Keratinocyte (primary cell): ENCODE results near the gene ACP1. TPM values are rescaled to one million over a fixed set of nuclear protein-coding genes. Genes with fewer than 3 reads are reported as not detected.

Experiments used
- DNase-seq: peaks from one replicate; pipeline ENCODE4 v3.0.0-alpha.2; 2011; ENCODE audit warnings: low read depth, missing footprints, low spot score
- FAIRE-seq: peaks from 2 replicates; lab custom pipeline; 2011; peaks lifted over from hg19 to GRCh38; lab: Jason Lieb, UNC
- H2AFZ ChIP-seq: 2 replicates; pipeline ENCODE4 v1.6.0; 2012; ENCODE audit warnings: low read length, control low read depth, inconsistent platforms; ENCODE audit not compliant: control insufficient read depth
- H3K27ac ChIP-seq: 2 replicates; pipeline ENCODE4 v1.5.1; 2011; ENCODE audit warnings: low read length; ENCODE audit not compliant: control insufficient read depth, insufficient read depth
- H3K27me3 ChIP-seq: 3 replicates; pipeline ENCODE4 v1.6.0; 2011; ENCODE audit warnings: low read length; ENCODE audit not compliant: control insufficient read depth, insufficient read depth; ENCODE audit errors: extremely low read depth
- H3K36me3 ChIP-seq, 2 experiments: 2 replicates in 1 of 2; 3 replicates in 1 of 2; pipeline ENCODE4 v1.5.1; 2011; ENCODE audit warnings: low read length in 2 of 2, mild to moderate bottlenecking in 1 of 2; ENCODE audit not compliant: control insufficient read depth in 2 of 2, insufficient read depth in 2 of 2; ENCODE audit errors: extremely low read depth in 1 of 2
- H3K4me1 ChIP-seq: 3 replicates; pipeline ENCODE4 v1.5.1; 2011; ENCODE audit warnings: low read length; ENCODE audit not compliant: control insufficient read depth, insufficient read depth; ENCODE audit errors: extremely low read depth
- H3K4me2 ChIP-seq: 3 replicates; pipeline ENCODE4 v1.6.0; 2011; ENCODE audit warnings: low read depth, low read length; ENCODE audit not compliant: control insufficient read depth, insufficient read depth; ENCODE audit errors: extremely low read depth
- H3K4me3 ChIP-seq, 3 experiments: fragments of 200-600 bp in 1 of 3; sonication (generic) in 1 of 3; 2 replicates in 2 of 3; 3 replicates in 1 of 3; pipeline ENCODE4 v1.5.1; 2011 to 2016; ENCODE audit warnings: low read length in 3 of 3, mild to moderate bottlenecking in 3 of 3, control low read depth in 2 of 3, inconsistent platforms in 1 of 3, low read depth in 1 of 3, mixed read lengths in 1 of 3, mixed run types in 1 of 3, moderate library complexity in 1 of 3; ENCODE audit not compliant: control insufficient read depth in 2 of 3, insufficient read depth in 2 of 3; ENCODE audit errors: extremely low read depth in 1 of 3
- H3K79me2 ChIP-seq: 2 replicates; pipeline ENCODE4 v1.6.0; 2012; ENCODE audit warnings: low read length; ENCODE audit not compliant: control insufficient read depth, insufficient read depth
- H3K9ac ChIP-seq: 3 replicates; pipeline ENCODE4 v1.6.0; 2011; ENCODE audit warnings: low read length; ENCODE audit not compliant: control insufficient read depth, insufficient read depth; ENCODE audit errors: extremely low read depth
- H3K9me1 ChIP-seq: 3 replicates; pipeline ENCODE4 v1.6.0; 2011; ENCODE audit warnings: low read length; ENCODE audit not compliant: control insufficient read depth, insufficient read depth; ENCODE audit errors: extremely low read depth
- H3K9me3 ChIP-seq: 2 replicates; pipeline ENCODE4 v1.5.1; 2012; ENCODE audit warnings: low read depth, low read length; ENCODE audit not compliant: control insufficient read depth
- H4K20me1 ChIP-seq: 3 replicates; pipeline ENCODE4 v1.6.0; 2011; ENCODE audit warnings: low read length; ENCODE audit not compliant: control insufficient read depth, insufficient read depth; ENCODE audit errors: extremely low read depth
- EZH2 ChIP-seq: IDR thresholded peaks from one replicate; pipeline ENCODE4 v1.6.1; 2012; ENCODE audit warnings: inconsistent platforms, mild to moderate bottlenecking, low read length, moderate library complexity
- dilution Hi-C: fragments of 300-500 bp; cut with MboI; formaldehyde crosslinking; loops from one replicate; pipeline ENCODE4 v1.7.0; 2020; ENCODE audit warnings: low sequenced_read_pairs; ENCODE audit not compliant: extremely low pct_ligation_motif_present
- polyA minus RNA-seq, 3 experiments: library from RNA; depleted of rRNA, polyadenylated mRNA; stranded (reverse); fragments of >200 nt; gene quantifications; 1 replicate in 1 of 3; 2 replicates in 1 of 3; 3 replicates in 1 of 3; pipeline ENCODE4 v1.2.3, GENCODE V29; 2011
- polyA plus RNA-seq, 5 experiments: library from polyadenylated mRNA; depleted of rRNA in 3 of 5; stranded (reverse) in 3 of 5; stranded (forward) in 1 of 5; unstranded in 1 of 5; fragments of >200 nt; gene quantifications; 1 replicate in 1 of 5; 2 replicates in 3 of 5; 3 replicates in 1 of 5; pipeline versions ENCODE4 v1.2.1 to v1.2.3, GENCODE V29; 2011 to 2012; ENCODE audit warnings: missing spikeins in 2 of 5, low read depth in 1 of 5, low replicate concordance in 1 of 5
- TF ChIP-seq, protein P1 (sequence below), 3 experiments: IDR thresholded peaks in 1 of 3; conservative IDR thresholded peaks in 1 of 3; optimal IDR thresholded peaks in 1 of 3; 2 replicates in 2 of 3; 3 replicates in 1 of 3; pipeline versions ENCODE3 to v1.5.1; 2011; ENCODE audit warnings: low read length in 3 of 3, mild to moderate bottlenecking in 3 of 3, moderate library complexity in 2 of 3, control low read depth in 1 of 3, inconsistent platforms in 1 of 3; ENCODE audit not compliant: insufficient read depth in 2 of 3; ENCODE audit errors: extremely low read depth in 1 of 3

ACP1 gene
- polyA plus RNA-seq, result 100.0 to 123 TPM (median 104 TPM) in 3 replicates
- 205 TPM for polyA plus RNA-seq (2011; ENCODE audit: low read depth)
- polyA plus RNA-seq (2011; cell fraction: cytosol; rRNA removed), result 102 and 123 TPM in 2 replicates
- 60.6 and 75.4 TPM in 2 replicates for polyA plus RNA-seq (2011; cell fraction: nucleus; rRNA removed)
- 81.9 and 95.8 TPM in 2 replicates for polyA plus RNA-seq (2012; ENCODE audit: low replicate concordance)
- polyA minus RNA-seq, result 43.2 to 60.9 TPM (median 48.4 TPM) in 3 replicates
- 52.4 TPM for polyA minus RNA-seq (2011; cell fraction: cytosol; rRNA and poly(A)+ RNA removed)
- polyA minus RNA-seq (2011; cell fraction: nucleus; rRNA and poly(A)+ RNA removed), result 16.4 and 23.8 TPM in 2 replicates

DNA sequence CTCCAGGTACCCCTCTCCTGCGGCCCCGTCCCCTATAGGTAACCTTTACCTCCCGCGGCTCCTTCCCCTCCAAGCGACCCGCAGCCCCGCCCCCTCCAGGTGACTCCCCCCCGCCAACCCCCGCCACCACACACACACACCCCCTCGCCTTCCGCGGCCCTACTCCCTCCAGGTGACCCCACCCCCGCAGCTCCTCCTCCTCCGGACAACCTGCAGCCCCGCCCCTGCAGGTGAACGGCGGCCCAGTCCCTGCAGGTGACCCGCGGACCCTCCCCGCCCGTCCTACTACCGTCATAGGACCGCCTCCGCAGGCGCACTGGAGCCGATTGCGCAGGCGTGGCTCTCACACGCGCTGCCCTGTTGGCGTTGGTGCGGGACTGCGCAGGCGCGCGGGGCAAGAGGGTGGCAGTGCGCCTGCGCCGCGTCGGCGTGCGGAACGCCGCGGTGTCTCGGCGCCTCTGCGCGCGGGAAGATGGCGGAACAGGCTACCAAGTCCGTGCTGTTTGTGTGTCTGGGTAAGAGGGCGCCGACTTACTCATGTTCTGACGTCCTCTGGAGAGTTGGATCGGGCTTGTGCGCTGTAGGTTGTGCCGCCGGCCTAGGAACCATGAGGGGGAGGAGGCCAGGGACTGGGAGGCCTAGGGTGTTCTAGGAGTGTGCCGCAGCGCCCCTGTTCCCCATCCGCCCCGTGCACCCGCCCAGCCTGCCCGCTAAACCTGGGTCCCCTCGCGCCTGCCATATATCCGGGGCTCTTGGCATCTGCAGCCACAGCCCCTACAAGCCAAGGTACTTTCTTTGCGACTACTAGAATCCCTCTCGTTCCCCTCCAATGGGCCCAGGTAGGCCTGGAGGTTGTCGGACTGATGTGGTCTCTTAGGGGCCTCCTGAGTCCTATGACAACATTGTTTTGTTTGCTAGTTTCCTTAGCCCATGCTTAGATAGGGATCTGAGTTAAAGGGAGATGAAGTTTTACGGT lies at the start of gene ACP1:
Gene ACP1 (plus strand): TSS at position 455 of the 976 bp plus-strand sequence. CDS start 18 bp downstream, at position 473.
- H3K27me3 ChIP-seq, result no peaks in the 10 kb centered on the region
- TF ChIP-seq, protein P1, sequence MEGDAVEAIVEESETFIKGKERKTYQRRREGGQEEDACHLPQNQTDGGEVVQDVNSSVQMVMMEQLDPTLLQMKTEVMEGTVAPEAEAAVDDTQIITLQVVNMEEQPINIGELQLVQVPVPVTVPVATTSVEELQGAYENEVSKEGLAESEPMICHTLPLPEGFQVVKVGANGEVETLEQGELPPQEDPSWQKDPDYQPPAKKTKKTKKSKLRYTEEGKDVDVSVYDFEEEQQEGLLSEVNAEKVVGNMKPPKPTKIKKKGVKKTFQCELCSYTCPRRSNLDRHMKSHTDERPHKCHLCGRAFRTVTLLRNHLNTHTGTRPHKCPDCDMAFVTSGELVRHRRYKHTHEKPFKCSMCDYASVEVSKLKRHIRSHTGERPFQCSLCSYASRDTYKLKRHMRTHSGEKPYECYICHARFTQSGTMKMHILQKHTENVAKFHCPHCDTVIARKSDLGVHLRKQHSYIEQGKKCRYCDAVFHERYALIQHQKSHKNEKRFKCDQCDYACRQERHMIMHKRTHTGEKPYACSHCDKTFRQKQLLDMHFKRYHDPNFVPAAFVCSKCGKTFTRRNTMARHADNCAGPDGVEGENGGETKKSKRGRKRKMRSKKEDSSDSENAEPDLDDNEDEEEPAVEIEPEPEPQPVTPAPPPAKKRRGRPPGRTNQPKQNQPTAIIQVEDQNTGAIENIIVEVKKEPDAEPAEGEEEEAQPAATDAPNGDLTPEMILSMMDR (optimal IDR thresholded peaks at IDR 0.05 in 1 of 3, IDR thresholded peaks at IDR 0.05 in 1 of 3, conservative IDR thresholded peaks at IDR 0.05 in 1 of 3; ENCODE audit: extremely low read depth in 1 of 3, insufficient read depth in 2 of 3, low read length in 3 of 3), result no peak
- no peak for TF ChIP-seq EZH2
- peak within 1 kb of the TSS; percentile 74 to 100 (median 99) for H3K4me3 ChIP-seq
- peak within 1 kb of the TSS; percentile 100 for H2AFZ ChIP-seq
- H3K36me3 ChIP-seq, result peaks cover 1 to 6% of the 10 kb centered on the region in 2 experiments
- H3K9me3 ChIP-seq, result no peaks in the 10 kb centered on the region
- peaks cover 20% of the 10 kb centered on the region for H3K4me1 ChIP-seq
- H3K4me2 ChIP-seq, result peak within 1 kb of the TSS; percentile 99
- peaks cover 6% of the 10 kb centered on the region for H4K20me1 ChIP-seq
- DNase-seq (peak; percentile 83), FAIRE-seq (no peak)
- peak within 1 kb of the TSS; percentile 89 for H3K27ac ChIP-seq
- peaks cover 63% of the 10 kb centered on the region for H3K79me2 ChIP-seq
- H3K9me1 ChIP-seq, result peaks cover 3% of the 10 kb centered on the region
- H3K9ac ChIP-seq, result peak within 1 kb of the TSS; percentile 98
- dilution Hi-C loops, result no loop called here

DNA sequence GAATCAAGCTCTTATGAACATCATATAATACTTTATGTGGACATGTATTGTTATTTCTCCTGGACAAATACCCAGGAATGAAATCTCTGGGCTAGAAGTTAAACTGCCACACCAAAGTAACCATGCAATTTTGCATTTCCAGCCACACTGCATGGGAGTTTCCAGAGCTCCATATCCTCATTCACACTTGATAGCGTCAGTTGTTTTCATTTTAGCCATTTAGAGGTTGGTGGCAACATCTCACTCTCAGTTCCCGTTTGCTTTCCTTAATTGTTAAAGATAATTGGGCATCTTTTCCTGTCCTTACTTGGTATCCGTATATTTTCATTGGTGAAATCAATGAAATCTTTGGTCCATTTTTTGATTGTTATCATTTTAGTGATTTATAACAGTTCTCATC lies 48.7 kb upstream of the ACP1 start:
- TF ChIP-seq, protein P1 (optimal IDR thresholded peaks at IDR 0.05 in 1 of 3, IDR thresholded peaks at IDR 0.05 in 1 of 3, conservative IDR thresholded peaks at IDR 0.05 in 1 of 3; ENCODE audit: extremely low read depth in 1 of 3, insufficient read depth in 2 of 3, low read length in 3 of 3), result no peak
- no peak for TF ChIP-seq EZH2
- H3K4me1 ChIP-seq, result no peaks in the 10 kb centered on the region
- no peaks in the 10 kb centered on the region for H3K27me3 ChIP-seq
- no peak overlapping the region for H3K4me2 ChIP-seq
- dilution Hi-C loops, result no loop called here
- H3K79me2 ChIP-seq, result no peaks in the 10 kb centered on the region
- no peaks in the 10 kb centered on the region for H4K20me1 ChIP-seq
- no peaks in the 10 kb centered on the region for H3K9me1 ChIP-seq
- no peak overlapping the region for H3K4me3 ChIP-seq
- no peak for FAIRE-seq
- DNase-seq, result no peak
- no peak overlapping the region for H3K27ac ChIP-seq
- H3K9me3 ChIP-seq, result peaks cover 2% of the 10 kb centered on the region
- no peak overlapping the region for H2AFZ ChIP-seq
- H3K36me3 ChIP-seq, result peaks cover 2 to 4% of the 10 kb centered on the region in 2 experiments
- H3K9ac ChIP-seq, result no peak overlapping the region
